Liver (tissue), 9 donors: ENCODE results near the gene TMEM14C. TPM values are rescaled to one million over a fixed set of nuclear protein-coding genes. Genes with fewer than 3 reads are reported as not detected.

ENCODE experiments used
- DNase-seq: peaks from one replicate; pipeline ENCODE4 v3.0.0-alpha.2; 2017; ENCODE audit warnings: low spot score
- H3K27ac ChIP-seq, 2 donors: one replicate each; pipeline ENCODE4 v1.7.0; 2013; ENCODE audit warnings: inconsistent platforms in 2 of 2, low read length in 2 of 2, control low read depth in 1 of 2, low read depth in 1 of 2, mild to moderate bottlenecking in 1 of 2
- H3K27me3 ChIP-seq, 4 donors: one replicate each; pipeline versions ENCODE4 v1.6.1 to v1.7.0; 2013; ENCODE audit warnings: low read length in 3 of 4, inconsistent platforms in 1 of 4, mild to moderate bottlenecking in 1 of 4, moderate library complexity in 1 of 4; ENCODE audit not compliant: control insufficient read depth in 4 of 4, insufficient read depth in 4 of 4
- H3K36me3 ChIP-seq, 4 donors: one replicate each; pipeline versions ENCODE4 v1.6.1 to v1.7.0; 2013; ENCODE audit warnings: low read length in 3 of 4, mild to moderate bottlenecking in 3 of 4, low read depth in 1 of 4, moderate library complexity in 1 of 4; ENCODE audit not compliant: control insufficient read depth in 4 of 4, insufficient read depth in 3 of 4
- H3K4me1 ChIP-seq, 4 donors: one replicate each; pipeline versions ENCODE4 v1.6.1 to v1.7.0; 2013; ENCODE audit warnings: low read length in 3 of 4, mild to moderate bottlenecking in 3 of 4, moderate library complexity in 1 of 4; ENCODE audit not compliant: control insufficient read depth in 4 of 4, insufficient read depth in 4 of 4
- H3K4me3 ChIP-seq, 3 donors: one replicate each; pipeline versions ENCODE4 v1.6.1 to v1.7.0; 2013; ENCODE audit warnings: low read length in 3 of 3, control low read depth in 1 of 3, low read depth in 1 of 3, mild to moderate bottlenecking in 1 of 3
- H3K9ac ChIP-seq, 2 donors: one replicate each; pipeline ENCODE4 v1.7.0; 2013; ENCODE audit warnings: low read length in 2 of 2, mild to moderate bottlenecking in 2 of 2, moderate library complexity in 2 of 2, control low read depth in 1 of 2, low read depth in 1 of 2
- H3K9me3 ChIP-seq, 4 donors: one replicate each; pipeline versions ENCODE4 v1.6.1 to v1.7.0; 2013; ENCODE audit warnings: low read length in 3 of 4; ENCODE audit not compliant: control insufficient read depth in 4 of 4
- ATF3 ChIP-seq: IDR thresholded peaks from 2 replicates; pipeline ENCODE4 v1.6.1; 2016; ENCODE audit warnings: antibody characterized with exemption
- CTCF ChIP-seq: fragments of 150-350 bp; IDR thresholded peaks from 2 replicates; pipeline ENCODE4 v1.5.1; 2017; ENCODE audit warnings: improper control_type of control experiment, low read depth, low read length; ENCODE audit not compliant: missing input control
- EGR1 ChIP-seq, 2 donors: IDR thresholded peaks; 2 replicates each; pipeline ENCODE4 v1.6.1; 2016 to 2018; ENCODE audit warnings: antibody characterized with exemption in 2 of 2, low read depth in 2 of 2
- FOXA1 ChIP-seq: IDR thresholded peaks from 2 replicates; pipeline ENCODE4 v1.6.1; 2016; ENCODE audit warnings: antibody characterized with exemption
- FOXA2 ChIP-seq: IDR thresholded peaks from 2 replicates; pipeline ENCODE4 v1.6.1; 2016; ENCODE audit warnings: antibody characterized with exemption
- HNF4A ChIP-seq, 2 donors: conservative IDR thresholded peaks; 2 replicates each; pipeline ENCODE4 v1.6.1; 2016; ENCODE audit warnings: antibody characterized with exemption in 2 of 2, mild to moderate bottlenecking in 2 of 2
- HNF4G ChIP-seq: IDR thresholded peaks from 2 replicates; pipeline ENCODE4 v1.6.1; 2016; ENCODE audit warnings: antibody characterized with exemption
- JUND ChIP-seq, 2 donors: IDR thresholded peaks; 2 replicates each; pipeline ENCODE4 v1.6.1; 2016; ENCODE audit warnings: antibody characterized with exemption in 2 of 2
- MAX ChIP-seq: IDR thresholded peaks from 2 replicates; pipeline ENCODE4 v1.6.1; 2016; ENCODE audit warnings: antibody characterized with exemption
- NR2F2 ChIP-seq: IDR thresholded peaks from 2 replicates; pipeline ENCODE4 v1.6.1; 2016; ENCODE audit warnings: antibody characterized with exemption
- RAD21 ChIP-seq, 2 donors: IDR thresholded peaks; 2 replicates each; pipeline ENCODE4 v1.6.1; 2016; ENCODE audit warnings: antibody characterized with exemption in 2 of 2, mild to moderate bottlenecking in 2 of 2
- REST ChIP-seq: IDR thresholded peaks from 2 replicates; pipeline ENCODE4 v1.6.1; 2016; ENCODE audit warnings: antibody characterized with exemption, mild to moderate bottlenecking
- RXRA ChIP-seq, 2 donors: IDR thresholded peaks; 2 replicates each; pipeline ENCODE4 v1.6.1; 2017 to 2018; ENCODE audit warnings: antibody characterized with exemption in 2 of 2, mild to moderate bottlenecking in 1 of 2
- SP1 ChIP-seq: IDR thresholded peaks from 2 replicates; pipeline ENCODE4 v1.6.1; 2018; ENCODE audit warnings: antibody characterized with exemption, mild to moderate bottlenecking
- TAF1 ChIP-seq: conservative IDR thresholded peaks from 2 replicates; pipeline ENCODE4 v1.6.1; 2016; ENCODE audit warnings: antibody characterized with exemption, mild to moderate bottlenecking
- YY1 ChIP-seq: IDR thresholded peaks from 2 replicates; pipeline ENCODE4 v1.6.1; 2016; ENCODE audit warnings: antibody characterized with exemption, mild to moderate bottlenecking
- ZBTB33 ChIP-seq: IDR thresholded peaks from 2 replicates; pipeline ENCODE4 v1.6.1; 2016; ENCODE audit warnings: antibody characterized with exemption
- WGBS: extraction: QIAGEN DNeasy Blood & Tissue Kit; methylation state at CpG from one replicate; pipeline ENCODE4 v1.1.7; 2013; 5-methylcytosine and 5-hydroxymethylcytosine counted together
- polyA plus RNA-seq, 2 donors: library from polyadenylated mRNA; stranded (reverse) in 1 of 2; unstranded in 1 of 2; fragments of 200-250 nt in 1 of 2; fragments of >200 nt in 1 of 2; fragmentation: Nextera tagmentation in 1 of 2; extraction: Ambion mirVana in 1 of 2; gene quantifications; one replicate each; pipeline versions ENCODE4 v1.2.1 to v1.2.3, GENCODE V29; 2013 to 2015
- total RNA-seq, 2 donors: library from RNA; depleted of rRNA; stranded (reverse); fragments of >200 nt; gene quantifications; one replicate each; pipeline ENCODE4 v1.2.3, GENCODE V29; 2014
- donor health status: healthy.
- donor health status: healthy.
- donor health status: healthy.
- donor health status: healthy.
- donor health status: healthy.

Gene TMEM14C
- total and polyA plus RNA-seq, 4 donors: 36.8 to 239 (median 94.9) TPM

GRCh38 chr6:10763006-10763405 is 40.1 kb downstream of the TMEM14C start:
- TF ChIP-seq NR2F2: no peak
- no peak for TF ChIP-seq RXRA (IDR thresholded peaks at IDR 0.05)
- TF ChIP-seq MAX: no peak
- no peak for TF ChIP-seq HNF4A (conservative IDR thresholded peaks at IDR 0.05)
- no peak for TF ChIP-seq ATF3
- TF ChIP-seq TAF1: no peak
- TF ChIP-seq REST: no peak
- DNase-seq: no peak
- Histone ChIP-seq H3K27me3 (no peaks in the 10 kb centered on the region), H3K9ac (no peak overlapping the region), H3K9me3 (no peaks in the 10 kb centered on the region), H3K4me1 (no peaks in the 10 kb centered on the region), H3K4me3 (no peak overlapping the region), H3K36me3 (peaks cover 0 to 3% (median 1%) of the 10 kb centered on the region in 4 donors), H3K27ac (no peak overlapping the region)
- WGBS: 84% methylated on average over 2 of the region's 2 CpGs

GRCh38 chr6:10769419-10769818 is 46.5 kb downstream of the TMEM14C start:
- no peaks in the 10 kb centered on the region for H3K4me1 ChIP-seq
- TF ChIP-seq SP1 (no peak), FOXA2 (no peak), FOXA1 (no peak)
- 97% methylated on average over 3 of the region's 3 CpGs for WGBS
- no peak overlapping the region for H3K9ac ChIP-seq
- H3K36me3 ChIP-seq: peaks cover 0 to 16% (median 3%) of the 10 kb centered on the region in 4 donors
- H3K27me3 ChIP-seq: no peaks in the 10 kb centered on the region
- DNase-seq: no peak
- no peak overlapping the region for H3K4me3 ChIP-seq
- no peaks in the 10 kb centered on the region for H3K9me3 ChIP-seq
- no peak overlapping the region for H3K27ac ChIP-seq

- H3K9ac ChIP-seq: no peak overlapping the region
- no peaks in the 10 kb centered on the region for H3K27me3 ChIP-seq
- H3K36me3 ChIP-seq: peaks cover 0 to 19% (median 3%) of the 10 kb centered on the region in 4 donors
- DNase-seq: no peak
- H3K4me3 ChIP-seq: no peak overlapping the region
- 79% methylated on average over 12 of the region's 12 CpGs for WGBS
- H3K4me1 ChIP-seq: no peaks in the 10 kb centered on the region
- no peaks in the 10 kb centered on the region for H3K9me3 ChIP-seq
- H3K27ac ChIP-seq: no peak overlapping the region
- TF ChIP-seq JUND (IDR thresholded peaks at IDR 0.05) (no peak), EGR1 (IDR thresholded peaks at IDR 0.05; ENCODE audit: low read depth in 2 of 2) (no peak), ATF3 (no peak), RXRA (IDR thresholded peaks at IDR 0.05) (no peak), SP1 (no peak), CTCF (no peak), HNF4G (no peak), NR2F2 (no peak), TAF1 (no peak), HNF4A (conservative IDR thresholded peaks at IDR 0.05) (no peak), RAD21 (IDR thresholded peaks at IDR 0.05) (no peak), ZBTB33 (no peak), FOXA1 (no peak), YY1 (no peak)
These were observed 48.6 kb downstream of the TMEM14C start for GRCh38 chr6:10771371-10771894.
